Measurements from ENCODE around the gene PMEL. TPM values are rescaled to one million over a fixed set of nuclear protein-coding genes. Genes with fewer than 3 reads are reported as not detected.
A peak's percentile ranks its signal among the peaks of the same experiment; 100 is the strongest.

Gene PMEL
- 4.9 TPM for total RNA-seq
- long read RNA-seq, partial matches to known transcripts = 0 of 9 reads
- long read RNA-seq, other reads (novel, unspliced or antisense) = 2 of 9 reads

DNA sequence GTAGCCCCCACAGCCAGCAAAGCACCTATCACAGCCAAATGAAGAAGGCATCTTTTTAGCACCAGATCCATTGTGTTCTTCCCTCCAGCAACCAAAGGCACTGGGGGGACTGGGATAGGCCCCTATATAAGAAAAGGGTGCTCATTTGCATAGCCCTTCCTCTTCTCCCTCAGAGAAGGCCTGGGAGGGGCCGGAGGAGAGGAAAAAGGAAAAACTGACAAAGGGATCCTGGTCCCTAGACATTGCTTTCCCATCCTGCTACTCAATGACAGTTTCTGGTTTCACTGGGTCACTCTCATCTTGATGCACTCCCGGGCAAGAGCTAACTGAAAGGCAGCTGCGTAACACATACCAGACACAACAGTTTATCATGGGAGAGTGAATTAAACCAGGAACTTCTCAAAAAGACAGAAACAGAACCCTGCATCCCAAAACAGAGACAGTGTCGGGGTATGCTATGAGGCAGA is at the start of gene PMEL:
PMEL (minus strand) TSS at position 102 of the 467 bp plus-strand sequence; CDS start at position 71, 31 bp downstream.
- peak within 1 kb of the TSS; percentile 99 for H3K4me3 ChIP-seq
- no peaks in the 10 kb centered on the region for H3K9me3 ChIP-seq
- DNase-seq (no peak), ATAC-seq (no peak)
- peaks cover 13% of the 10 kb centered on the region for H3K4me1 ChIP-seq
- H3K36me3 ChIP-seq = no peaks in the 10 kb centered on the region
- no peak for TF ChIP-seq CTCF (IDR thresholded peaks at IDR 0.05)
- peak within 1 kb of the TSS; percentile 83 for H3K27ac ChIP-seq
- H3K27me3 ChIP-seq = no peaks in the 10 kb centered on the region
- intact Hi-C loops (cut with DNase I) = no loop called here

DNA sequence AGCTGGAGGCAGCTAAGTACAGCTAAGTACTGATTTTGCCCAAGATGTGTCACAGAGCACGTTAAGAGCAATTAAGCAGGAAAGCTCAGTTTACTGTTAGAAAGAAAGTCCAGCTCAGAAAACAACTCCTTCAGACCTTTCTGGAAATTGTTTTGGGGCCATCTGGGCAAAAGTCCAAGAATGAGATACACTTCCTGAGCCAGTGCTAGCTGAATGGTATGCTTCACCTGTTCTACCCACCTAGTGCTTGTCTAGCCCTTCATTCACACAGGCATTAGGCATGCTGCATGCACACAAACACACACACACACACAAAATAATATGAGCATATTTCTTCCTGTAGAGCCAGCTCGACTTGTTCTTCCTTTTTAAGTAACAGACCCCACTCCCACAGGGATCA is 48.4 kb upstream of the PMEL start:
- Histone ChIP-seq H3K9me3 (no peaks in the 10 kb centered on the region), H3K27me3 (no peaks in the 10 kb centered on the region), H3K4me1 (no peaks in the 10 kb centered on the region), H3K36me3 (peaks cover 11% of the 10 kb centered on the region), H3K4me3 (no peak overlapping the region), H3K27ac (peak overlapping the region; percentile 30)
- ATAC-seq (peak; percentile 77), DNase-seq (no peak)
- no peak for TF ChIP-seq CTCF (IDR thresholded peaks at IDR 0.05)
- intact Hi-C loops (cut with DNase I) = no loop called here

- Histone ChIP-seq H3K27me3 (no peaks in the 10 kb centered on the region), H3K27ac (no peak overlapping the region), H3K4me1 (no peaks in the 10 kb centered on the region), H3K36me3 (peaks cover 4% of the 10 kb centered on the region), H3K4me3 (no peak overlapping the region), H3K9me3 (no peaks in the 10 kb centered on the region)
- ATAC-seq (peak; percentile 23), DNase-seq (no peak)
- no peak for TF ChIP-seq CTCF (IDR thresholded peaks at IDR 0.05)
- intact Hi-C loops (cut with DNase I) = no loop called here
These were observed 47.6 kb upstream of the PMEL start for GRCh38 chr12:56013482-56013881.

DNA sequence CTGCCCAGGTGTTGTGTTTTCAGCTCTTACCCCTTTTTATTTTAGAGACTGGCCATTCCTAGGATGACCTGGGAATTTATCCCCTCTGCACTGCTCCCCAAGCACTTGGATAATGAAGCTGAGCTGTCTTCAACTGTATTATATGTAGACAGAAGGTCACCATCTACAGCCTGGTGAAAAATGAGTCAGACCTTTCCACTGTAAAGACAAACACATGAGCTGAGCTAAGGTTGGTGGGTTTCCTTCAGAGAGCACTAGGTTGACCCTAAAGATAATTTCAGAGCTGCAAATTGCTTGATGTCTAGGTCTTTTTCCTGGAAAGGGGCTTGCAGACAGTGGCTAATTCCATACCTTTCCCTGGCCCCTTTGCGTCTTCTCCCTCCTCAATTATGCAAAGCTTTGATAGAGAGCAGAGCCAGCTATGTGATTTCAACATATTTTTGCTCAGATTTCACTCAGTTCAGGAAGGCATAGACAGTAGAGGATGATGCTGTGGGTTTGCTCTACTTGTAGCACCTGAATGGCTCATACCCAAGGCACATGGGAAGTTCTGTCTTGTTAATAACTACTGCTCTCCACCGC is 45.8 kb upstream of the PMEL start:
- Histone ChIP-seq H3K4me3 (no peak overlapping the region), H3K4me1 (no peaks in the 10 kb centered on the region), H3K9me3 (no peaks in the 10 kb centered on the region), H3K27ac (no peak overlapping the region), H3K27me3 (no peaks in the 10 kb centered on the region), H3K36me3 (no peaks in the 10 kb centered on the region)
- DNase-seq = no peak
- no peak for TF ChIP-seq CTCF (IDR thresholded peaks at IDR 0.05)
- intact Hi-C loops (cut with DNase I) = no loop called here
- no peak for ATAC-seq

DNA sequence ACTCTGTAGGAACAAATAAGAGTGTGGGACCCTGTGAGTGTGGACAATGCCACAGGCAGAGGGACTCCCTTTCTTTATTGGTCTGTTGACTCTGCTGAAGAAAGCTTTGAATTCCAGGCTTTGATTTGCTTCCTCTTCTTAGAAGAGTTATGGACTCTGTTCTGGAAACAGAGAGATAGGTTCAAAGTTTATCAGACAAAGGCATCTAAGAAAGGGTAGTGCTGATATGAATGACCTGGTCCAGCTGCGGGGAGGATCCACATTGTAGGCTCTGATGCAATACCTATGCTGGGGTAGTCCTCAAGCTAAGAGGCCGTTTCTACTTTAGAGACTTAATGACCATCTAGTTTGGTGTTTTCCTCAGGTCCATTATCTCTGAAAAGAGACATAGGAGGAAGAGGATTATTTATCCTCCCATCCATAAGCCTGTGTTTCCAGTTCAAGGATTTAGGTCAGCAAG is 44.3 kb upstream of the PMEL start:
- ATAC-seq (no peak), DNase-seq (no peak)
- Histone ChIP-seq H3K36me3 (no peaks in the 10 kb centered on the region), H3K4me1 (no peaks in the 10 kb centered on the region), H3K4me3 (no peak overlapping the region), H3K27ac (no peak overlapping the region), H3K9me3 (no peaks in the 10 kb centered on the region), H3K27me3 (no peaks in the 10 kb centered on the region)
- TF ChIP-seq CTCF (IDR thresholded peaks at IDR 0.05) = no peak
- intact Hi-C loops (cut with DNase I) = no loop called here

Data from upper lobe of right lung (tissue), 1 donor.